Retina (tissue), 1 donor: ENCODE results near the gene RNU1-4.
"Not testable (repeated sequence)": the region's sequence is repeated elsewhere in the genome, so short reads cannot be mapped to it uniquely, and the experiment has no call there.

Experiments used
- DNase-seq: peaks from one replicate; pipeline ENCODE4 v3.0.0-alpha.2; 2016

The RNU1-4 gene

DNA sequence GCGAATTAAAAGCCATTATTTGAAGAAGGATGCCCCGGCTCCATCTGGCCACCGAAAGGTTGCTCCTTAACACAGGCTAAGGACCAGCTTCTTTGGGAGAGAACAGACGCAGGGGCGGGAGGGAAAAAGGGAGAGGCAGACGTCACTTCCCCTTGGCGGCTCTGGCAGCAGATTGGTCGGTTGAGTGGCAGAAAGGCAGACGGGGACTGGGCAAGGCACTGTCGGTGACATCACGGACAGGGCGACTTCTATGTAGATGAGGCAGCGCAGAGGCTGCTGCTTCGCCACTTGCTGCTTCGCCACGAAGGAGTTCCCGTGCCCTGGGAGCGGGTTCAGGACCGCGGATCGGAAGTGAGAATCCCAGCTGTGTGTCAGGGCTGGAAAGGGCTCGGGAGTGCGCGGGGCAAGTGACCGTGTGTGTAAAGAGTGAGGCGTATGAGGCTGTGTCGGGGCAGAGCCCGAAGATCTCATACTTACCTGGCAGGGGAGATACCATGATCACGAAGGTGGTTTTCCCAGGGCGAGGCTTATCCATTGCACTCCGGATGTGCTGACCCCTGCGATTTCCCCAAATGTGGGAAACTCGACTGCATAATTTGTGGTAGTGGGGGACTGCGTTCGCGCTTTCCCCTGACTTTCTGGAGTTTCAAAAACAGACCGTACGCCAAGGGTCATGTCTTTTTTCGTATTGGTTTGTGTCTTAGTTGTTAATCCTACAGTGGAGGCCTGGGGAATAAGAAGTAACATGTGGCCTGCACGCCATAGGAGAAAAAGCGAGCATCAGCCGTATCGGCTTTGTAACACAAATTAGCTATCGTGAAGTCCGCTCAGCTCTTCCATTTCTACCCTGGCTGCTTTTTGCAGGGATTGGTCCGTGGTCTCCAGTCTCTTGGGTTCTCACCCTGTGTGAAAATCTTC is at the start of gene RNU1-4:
RNU1-4 (plus strand) TSS at position 470 of the 918 bp plus-strand sequence.
- not testable (repeated sequence) for DNase-seq

DNA sequence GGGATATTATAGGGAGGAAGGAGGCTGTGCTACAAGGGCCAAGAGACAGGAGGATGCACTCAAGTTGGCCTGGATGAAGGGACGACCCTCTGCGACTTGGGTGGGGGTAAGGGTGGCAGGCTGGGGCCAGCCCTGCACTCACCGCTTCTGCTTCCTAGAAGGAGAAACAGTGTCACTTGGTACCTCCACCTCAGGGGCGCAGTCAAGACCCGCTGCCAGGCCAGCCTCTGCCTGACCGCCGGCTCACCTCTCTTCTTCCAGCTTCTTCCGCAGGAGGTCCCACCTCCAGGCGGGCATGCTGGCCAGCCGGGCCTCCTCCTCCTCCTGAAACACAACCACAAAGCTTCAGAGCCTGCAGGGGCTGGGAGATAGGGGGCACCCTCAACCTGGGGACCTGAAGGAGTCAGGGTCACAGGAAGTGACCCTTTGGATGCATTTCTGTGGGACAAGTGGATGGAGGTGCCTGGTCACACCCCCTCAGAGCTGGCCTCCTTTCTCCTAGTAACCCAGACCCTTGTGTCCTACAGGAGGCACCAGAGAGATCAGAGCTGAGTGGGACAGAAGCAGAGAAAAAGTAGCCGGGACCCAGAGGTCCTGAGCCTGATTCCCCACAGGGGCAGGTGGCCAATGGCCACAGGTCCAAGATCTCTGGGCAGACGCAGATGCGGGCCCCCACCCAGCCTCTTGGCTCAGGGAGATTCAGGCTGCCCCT is 49.2 kb upstream of the RNU1-4 start:
- DNase-seq = not testable (repeated sequence)

DNA sequence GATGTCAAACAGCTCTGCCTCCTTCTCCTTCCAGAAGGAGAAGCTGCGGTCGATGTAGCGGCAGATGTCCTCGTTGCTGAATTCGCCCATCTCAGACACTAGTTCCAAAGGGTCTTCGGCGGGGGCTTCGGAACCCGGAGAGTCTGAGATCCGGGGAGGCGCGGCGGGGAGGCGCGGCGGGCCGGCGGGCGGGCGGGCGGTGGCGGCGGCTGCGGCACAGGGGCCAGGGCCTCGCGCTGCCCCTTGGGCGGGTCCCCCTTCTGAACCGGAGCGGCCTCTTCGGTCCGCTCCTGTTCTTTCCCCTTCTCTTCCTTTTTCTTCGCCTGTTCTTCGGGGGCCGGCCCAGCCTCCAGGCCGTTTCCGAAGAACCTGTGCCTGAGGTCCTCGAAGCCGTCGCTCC is 48.0 kb upstream of the RNU1-4 start:
- not testable (repeated sequence) for DNase-seq

GRCh38 chr1:16692717-16693448 is 47.4 kb upstream of the RNU1-4 start:
- not testable (repeated sequence) for DNase-seq

DNA sequence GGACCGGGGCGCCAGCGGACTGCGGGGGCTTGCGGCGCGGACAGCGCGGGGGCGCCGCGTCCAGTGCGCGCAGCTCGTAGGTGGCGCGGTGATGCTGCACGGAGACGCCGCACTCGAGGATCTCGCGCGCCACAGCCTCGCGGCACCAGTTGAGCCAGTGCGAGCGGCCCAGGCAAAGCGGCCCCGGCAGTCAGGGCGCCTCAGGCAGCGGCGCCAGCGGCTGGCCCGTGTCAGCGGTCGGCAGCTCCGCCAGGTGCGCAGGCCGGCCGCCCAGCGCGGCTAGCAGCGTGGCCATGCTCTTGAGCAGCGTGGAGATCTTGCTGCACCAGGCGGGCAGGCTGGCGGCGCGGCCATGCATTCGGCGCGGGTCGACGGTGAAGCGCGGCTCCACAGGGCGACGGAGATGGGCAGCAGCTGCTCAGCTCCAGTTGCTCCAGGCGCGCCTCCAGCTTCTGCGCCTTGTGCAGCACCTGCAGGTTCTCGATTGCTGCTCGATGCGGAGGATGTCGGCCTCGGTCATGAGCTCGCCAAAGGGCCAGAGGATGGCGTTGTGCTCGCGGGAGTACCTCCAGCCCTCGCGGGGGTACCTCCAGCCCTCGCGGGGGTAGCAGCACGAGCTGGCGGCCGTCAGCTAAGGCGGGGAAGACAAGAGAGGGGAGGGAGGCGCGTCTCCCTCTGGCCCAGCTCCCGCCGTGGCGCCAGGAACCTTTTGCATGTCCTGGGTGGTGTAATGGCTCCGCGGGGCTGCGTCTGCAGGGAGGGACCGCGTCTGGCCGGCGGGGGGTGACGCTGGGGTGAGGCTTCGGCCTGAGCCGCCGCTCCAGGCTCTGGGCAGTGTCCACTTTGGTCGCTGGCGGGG is 46.6 kb upstream of the RNU1-4 start:
- not testable (repeated sequence) for DNase-seq

DNA sequence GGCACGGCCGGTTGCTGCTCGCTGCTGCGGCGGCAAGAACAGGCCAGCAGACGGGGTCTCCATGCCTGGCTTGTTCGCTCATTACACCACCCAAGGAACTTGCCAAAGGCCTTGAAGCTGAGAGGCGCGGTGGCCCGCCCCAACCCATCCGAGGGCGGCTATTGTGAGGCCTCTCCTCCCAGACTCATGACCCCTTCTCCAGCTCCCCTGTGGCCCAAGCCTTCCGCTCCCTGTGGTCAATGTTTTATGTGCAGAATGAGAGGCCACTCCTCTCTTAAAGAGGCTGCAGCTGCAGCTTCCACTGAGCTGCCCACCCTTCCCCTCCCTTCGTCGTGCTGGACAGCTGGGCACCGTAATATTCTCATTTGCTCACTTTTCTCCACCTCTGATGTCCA is 46.0 kb upstream of the RNU1-4 start:
- not testable (repeated sequence) for DNase-seq

DNA sequence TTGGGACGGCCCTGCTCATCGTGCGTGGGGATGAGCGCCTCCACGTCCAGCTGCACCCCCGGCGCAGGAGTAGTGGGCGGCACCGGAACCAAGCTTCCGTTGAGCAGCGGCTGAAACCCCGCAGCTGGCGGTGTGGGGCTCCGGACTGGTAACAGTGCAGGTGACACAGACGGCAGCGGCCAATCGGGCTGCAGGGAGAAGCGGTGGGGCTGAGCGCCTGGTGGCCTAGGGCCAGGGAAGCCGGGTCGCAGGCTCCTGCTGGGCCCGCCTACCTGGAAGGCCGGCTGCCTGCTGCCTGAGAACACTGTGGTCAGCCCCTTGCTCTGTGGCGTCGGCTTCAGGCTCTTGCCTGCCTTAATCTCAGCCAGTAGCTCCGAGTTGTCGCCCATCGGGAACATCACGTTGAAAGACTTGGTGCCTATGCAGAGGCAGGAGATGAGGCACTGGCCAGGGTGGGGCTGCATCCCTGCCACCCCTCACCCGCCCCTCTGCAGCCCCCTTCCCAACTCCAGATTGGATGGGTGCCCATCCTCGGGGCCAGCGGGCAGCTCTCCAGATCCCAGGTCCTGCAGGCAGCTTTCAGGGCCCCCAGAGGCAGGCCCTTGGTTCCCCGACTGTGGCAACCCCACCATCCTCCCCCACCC is 43.7 kb upstream of the RNU1-4 start:
- not testable (repeated sequence) for DNase-seq

- not testable (repeated sequence) for DNase-seq
Observed at GRCh38 chr1:16697152-16697551, 43.2 kb upstream of the RNU1-4 start.

- DNase-seq = not testable (repeated sequence)
Observed at GRCh38 chr1:16699440-16699839, 40.9 kb upstream of the RNU1-4 start.

DNA sequence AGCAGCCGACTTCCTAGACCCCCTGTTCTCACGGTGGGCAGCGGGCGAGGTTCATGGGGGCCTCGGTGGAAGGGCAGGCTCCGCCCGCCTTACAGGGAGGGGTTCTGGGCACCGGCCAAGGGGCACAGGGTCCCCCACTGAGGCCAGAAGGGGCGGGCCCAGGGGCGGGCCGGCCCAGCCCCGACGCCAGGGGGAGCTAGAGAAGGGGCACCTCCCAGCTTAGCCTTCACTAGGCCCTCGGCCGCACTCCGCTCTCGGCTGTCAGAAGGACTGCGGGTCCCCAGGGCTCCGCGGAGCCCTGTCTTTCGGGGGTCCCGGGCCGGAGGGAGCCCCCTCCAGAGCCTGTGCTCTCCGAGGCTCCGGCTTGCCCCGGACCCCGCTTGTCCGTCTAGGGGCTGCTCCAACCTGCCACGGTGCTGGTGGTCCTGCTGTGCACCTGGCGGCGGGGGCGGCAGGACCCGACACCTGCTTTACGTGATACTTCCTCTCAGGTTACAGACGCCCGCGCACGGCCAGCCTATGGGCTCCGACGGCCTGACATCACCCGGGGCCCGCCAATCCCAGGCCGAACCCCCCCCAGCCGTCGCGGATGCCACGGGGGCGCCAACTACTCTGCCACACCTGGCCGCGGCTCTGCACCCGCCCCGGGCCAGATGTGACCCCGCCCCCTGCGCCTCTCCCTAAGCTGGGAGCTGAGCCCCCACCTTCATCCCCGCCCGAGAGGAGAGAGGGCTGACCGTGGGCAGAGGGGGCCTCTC is 40.0 kb upstream of the RNU1-4 start:
- not testable (repeated sequence) for DNase-seq

- DNase-seq = not testable (repeated sequence)
Observed at GRCh38 chr1:16701189-16701588, 39.1 kb upstream of the RNU1-4 start.

DNA sequence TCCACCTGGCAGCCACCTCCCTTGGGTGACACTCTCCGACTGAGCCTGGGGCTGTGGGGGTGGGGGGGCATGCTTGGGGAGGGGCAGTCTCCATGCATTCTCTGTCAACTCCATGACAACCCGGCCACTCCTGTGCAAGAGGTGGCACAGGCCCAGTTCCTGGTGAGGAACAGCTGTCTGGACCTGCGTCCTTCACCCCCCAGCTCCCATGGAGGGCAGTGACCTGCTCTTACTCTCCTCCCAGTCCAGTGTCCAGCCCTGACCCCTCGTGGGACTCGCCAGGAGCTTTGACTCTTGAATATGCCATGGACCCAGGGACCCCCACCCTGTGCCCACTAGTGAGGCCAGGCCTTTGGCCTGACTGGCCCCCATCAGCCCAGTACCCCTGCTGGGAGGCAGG is 38.0 kb upstream of the RNU1-4 start:
- DNase-seq = not testable (repeated sequence)

GRCh38 chr1:16703141-16703540 is 37.2 kb upstream of the RNU1-4 start:
- not testable (repeated sequence) for DNase-seq

GRCh38 chr1:16703602-16704001 is 36.7 kb upstream of the RNU1-4 start:
- not testable (repeated sequence) for DNase-seq

- DNase-seq = not testable (repeated sequence)
Observed at GRCh38 chr1:16704076-16704475, 36.2 kb upstream of the RNU1-4 start.

- not testable (repeated sequence) for DNase-seq
Observed at GRCh38 chr1:16704502-16705100, 35.7 kb upstream of the RNU1-4 start.

GRCh38 chr1:16706302-16706701 is 34.0 kb upstream of the RNU1-4 start:
- DNase-seq = not testable (repeated sequence)

GRCh38 chr1:16707130-16708093 is 32.9 kb upstream of the RNU1-4 start:
- not testable (repeated sequence) for DNase-seq

DNA sequence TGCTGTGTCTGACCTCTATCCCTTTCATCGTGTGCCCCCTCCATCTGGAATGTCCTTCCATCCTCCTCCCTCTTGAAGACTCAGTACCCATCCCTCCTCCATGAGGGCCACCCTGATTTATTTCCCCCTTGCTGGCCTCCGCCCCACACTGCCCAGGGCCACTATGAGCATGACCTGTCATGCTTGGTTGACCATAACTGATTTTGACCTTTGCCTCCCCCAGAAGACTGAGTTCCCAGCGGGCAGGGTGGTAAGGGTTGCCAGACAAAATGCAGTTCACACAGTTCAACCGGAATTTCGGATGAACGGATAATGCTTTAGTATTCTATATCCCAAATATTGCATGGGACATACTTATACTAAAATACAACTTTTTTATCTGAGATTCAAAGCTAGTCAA is 31.6 kb upstream of the RNU1-4 start:
- DNase-seq = not testable (repeated sequence)
